ENCODE results near the gene MEGF11.
"Not testable (repeated sequence)": the region's sequence is repeated elsewhere in the genome, so short reads cannot be mapped to it uniquely, and the experiment has no call there.

MEGF11 gene

GRCh38 chr15:65884511-65884910 lies 369.0 kb downstream of the MEGF11 start:
- DNase-seq (ENCODE audit: low spot score), result no peak

GRCh38 chr15:65883571-65883970 lies 370.0 kb downstream of the MEGF11 start:
- DNase-seq (ENCODE audit: low spot score), result no peak

- no peak for DNase-seq (ENCODE audit: low spot score)
Observed at GRCh38 chr15:65881766-65882434, 371.6 kb downstream of the MEGF11 start.

GRCh38 chr15:65877749-65878148 lies 375.8 kb downstream of the MEGF11 start:
- no peak for DNase-seq (ENCODE audit: low spot score)

GRCh38 chr15:65875458-65875857 lies 378.1 kb downstream of the MEGF11 start:
- no peak for DNase-seq (ENCODE audit: low spot score)

- no peak for DNase-seq (ENCODE audit: low spot score)
Observed at GRCh38 chr15:65873256-65873655, 380.3 kb downstream of the MEGF11 start.

- not testable (repeated sequence) for DNase-seq (ENCODE audit: low spot score)
Observed at GRCh38 chr15:65872596-65872995, 381.0 kb downstream of the MEGF11 start.

- not testable (repeated sequence) for DNase-seq (ENCODE audit: low spot score)
Observed at GRCh38 chr15:65871886-65872285, 381.7 kb downstream of the MEGF11 start.

- peak; percentile 34 for DNase-seq (ENCODE audit: low spot score)
Observed at GRCh38 chr15:65870889-65871533, 382.5 kb downstream of the MEGF11 start.

- DNase-seq (ENCODE audit: low spot score), result peak; percentile 53
Observed at GRCh38 chr15:65869954-65870871, 383.3 kb downstream of the MEGF11 start.

GRCh38 chr15:65869126-65869953 lies 384.2 kb downstream of the MEGF11 start, which contains the start of gene RAB11A:
Gene RAB11A (plus strand): TSS chr15:65869491. CDS start chr15:65869586, 95 bp downstream.
- DNase-seq (ENCODE audit: low spot score), result peak; percentile 98

- peak; percentile 79 for DNase-seq (ENCODE audit: low spot score)
Observed at GRCh38 chr15:65868546-65869125, 384.9 kb downstream of the MEGF11 start.

GRCh38 chr15:65867933-65868332 lies 385.6 kb downstream of the MEGF11 start:
- not testable (repeated sequence) for DNase-seq (ENCODE audit: low spot score)

GRCh38 chr15:65867244-65867643 lies 386.3 kb downstream of the MEGF11 start:
- DNase-seq (ENCODE audit: low spot score), result no peak

GRCh38 chr15:65863106-65863505 lies 390.4 kb downstream of the MEGF11 start:
- no peak for DNase-seq (ENCODE audit: low spot score)

GRCh38 chr15:65862682-65863081 lies 390.9 kb downstream of the MEGF11 start:
- no peak for DNase-seq (ENCODE audit: low spot score)

GRCh38 chr15:65857718-65858402 lies 395.7 kb downstream of the MEGF11 start:
- peak; percentile 54 for DNase-seq (ENCODE audit: low spot score)

GRCh38 chr15:65856821-65857455 lies 396.6 kb downstream of the MEGF11 start:
- no peak for DNase-seq (ENCODE audit: low spot score)

- DNase-seq (ENCODE audit: low spot score), result no peak
Observed at GRCh38 chr15:65851981-65852380, 401.6 kb downstream of the MEGF11 start.

GRCh38 chr15:65847989-65848388 lies 405.6 kb downstream of the MEGF11 start:
- DNase-seq (ENCODE audit: low spot score), result no peak
